NCI-H2171 treated with DMSO at 0.1 percent for 48 hours (cell line): ENCODE data around the gene ST6GAL1.
"Not testable (repeated sequence)": the region's sequence is repeated elsewhere in the genome, so short reads cannot be mapped to it uniquely, and the experiment has no call there.

Experiments used
- DNase-seq: peaks from one replicate; lab custom pipeline; 2025; lab: John Stamatoyannopoulos, UW

The ST6GAL1 gene

DNA sequence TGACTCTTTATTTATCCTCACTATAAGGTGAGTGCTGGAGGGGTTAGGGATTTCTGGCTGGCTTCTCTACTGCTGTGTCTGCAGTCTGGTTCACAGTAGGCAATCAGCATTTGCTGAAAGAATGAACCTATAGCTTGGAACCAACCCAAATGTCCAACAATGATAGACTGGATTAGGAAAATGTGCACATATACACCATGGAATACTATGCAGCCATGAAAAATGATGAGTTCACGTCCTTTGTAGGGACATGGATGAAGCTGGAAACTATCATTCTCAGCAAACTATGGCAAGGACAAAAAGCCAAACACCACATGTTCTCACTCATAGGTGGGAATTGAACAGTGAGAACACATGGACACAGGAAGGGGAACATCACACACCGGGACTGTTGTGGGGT, 93.0 kb downstream of the ST6GAL1 start:
- DNase-seq = not testable (repeated sequence)

DNA sequence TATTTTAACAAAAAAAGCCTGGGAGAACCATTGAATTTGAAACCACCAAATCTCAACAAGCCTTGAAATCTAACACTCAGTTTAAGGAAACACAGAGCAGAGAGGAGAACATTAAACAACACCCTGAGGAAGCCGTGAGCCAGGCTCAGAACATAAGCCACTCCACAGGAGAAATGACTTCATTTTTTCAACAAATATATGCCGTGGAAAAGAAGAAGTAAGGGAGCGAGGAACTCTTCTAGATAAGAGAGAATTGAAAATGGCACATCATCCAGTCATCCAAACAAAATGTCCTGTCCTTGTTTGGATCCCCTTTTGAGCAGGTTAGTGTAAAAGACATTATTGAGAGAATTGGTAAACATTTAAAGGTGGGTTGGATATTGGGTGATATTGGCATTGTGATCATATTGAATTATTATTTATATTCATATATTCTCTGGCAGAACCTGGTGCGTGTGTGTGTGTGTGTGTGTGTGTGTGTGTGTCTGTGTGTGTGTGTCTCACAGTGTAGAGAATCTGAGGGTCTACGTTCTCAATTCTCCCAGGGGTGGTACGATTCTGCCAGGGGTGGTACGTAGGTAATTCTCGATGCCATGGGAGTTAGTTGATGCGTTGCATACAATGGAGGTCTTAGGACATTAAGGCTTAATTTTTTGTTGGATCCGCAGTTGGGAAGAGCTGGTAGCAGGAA, 94.4 kb downstream of the ST6GAL1 start:
- no peak for DNase-seq

DNA sequence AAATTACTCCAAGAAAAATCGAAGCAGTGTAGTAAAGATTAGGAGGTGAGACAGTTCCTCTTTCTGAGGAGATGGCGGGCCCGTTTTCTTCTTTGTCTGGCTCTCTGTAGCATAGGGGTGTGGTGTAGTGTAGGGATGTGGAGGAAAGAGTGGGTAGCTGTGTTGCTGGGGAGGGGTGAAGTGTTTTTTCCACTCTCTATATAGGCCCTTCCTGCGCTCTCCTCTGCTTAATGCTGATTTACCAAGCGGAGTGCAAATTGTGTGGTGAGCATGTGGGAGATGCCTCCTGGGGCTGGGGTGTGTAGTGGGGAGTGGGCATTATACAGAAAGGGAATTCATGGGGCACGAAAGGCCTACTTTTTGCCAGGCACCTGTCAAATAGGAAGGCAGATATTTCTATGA, 94.9 kb downstream of the ST6GAL1 start:
- DNase-seq = no peak

DNA sequence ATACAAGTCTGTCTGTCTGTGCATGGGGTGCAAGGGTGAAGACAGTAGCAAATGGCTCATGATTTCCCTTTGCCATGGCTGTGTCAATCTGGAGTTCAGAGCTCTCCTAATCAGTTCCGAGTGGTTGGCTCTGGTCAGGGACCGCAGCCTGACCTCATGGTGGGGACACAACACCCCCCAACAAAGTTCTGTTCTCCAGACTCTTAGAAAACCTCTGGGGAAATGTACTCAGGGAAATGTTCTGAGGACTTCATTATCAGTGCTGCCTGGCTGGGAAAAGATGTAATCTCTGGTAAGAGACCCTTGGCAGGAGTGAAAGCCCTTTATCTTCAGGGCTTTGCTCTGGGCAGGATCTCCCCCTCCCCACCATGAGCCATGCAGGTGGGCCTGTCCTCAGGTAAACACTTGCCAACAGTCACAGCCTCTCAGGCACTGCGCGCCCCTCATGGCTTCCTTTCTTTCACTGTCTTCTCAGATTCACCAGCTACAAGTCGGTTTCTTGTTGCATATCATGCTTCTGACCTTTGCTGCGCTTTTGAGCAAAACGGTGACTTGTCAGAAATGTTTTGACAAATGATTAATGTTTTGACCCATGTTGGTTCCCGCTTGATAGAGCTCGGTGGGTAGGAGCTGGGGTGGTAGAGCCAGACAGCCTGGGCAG, 95.5 kb downstream of the ST6GAL1 start:
- no peak for DNase-seq

GRCh38 chr3:187026317-187026670, 96.0 kb downstream of the ST6GAL1 start:
- DNase-seq = no peak

GRCh38 chr3:187027531-187028278, 97.4 kb downstream of the ST6GAL1 start:
- DNase-seq = no peak

DNA sequence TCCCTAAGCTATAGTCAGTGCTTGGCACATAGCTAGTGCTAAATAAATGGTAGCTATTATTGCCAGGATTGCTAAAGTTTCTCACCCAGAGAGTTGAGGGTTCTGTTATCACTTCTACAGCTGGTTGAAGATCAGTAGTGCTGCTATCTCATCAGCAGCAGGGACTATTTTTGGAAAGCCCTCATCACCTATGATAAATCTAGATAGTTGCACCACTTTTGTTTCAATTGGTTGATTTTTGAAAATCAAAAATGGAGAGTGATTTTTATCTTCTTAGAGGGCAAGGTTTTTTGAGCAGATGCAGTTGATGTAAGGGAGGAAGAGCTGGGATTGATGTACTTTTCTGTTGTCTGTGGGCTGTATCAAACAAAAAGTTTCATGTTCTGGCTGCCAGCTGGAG, 101.6 kb downstream of the ST6GAL1 start:
- no peak for DNase-seq

- no peak for DNase-seq
These were observed 106.1 kb downstream of the ST6GAL1 start for GRCh38 chr3:187036394-187036793.

GRCh38 chr3:187039100-187039722, 108.9 kb downstream of the ST6GAL1 start:
- no peak for DNase-seq

DNA sequence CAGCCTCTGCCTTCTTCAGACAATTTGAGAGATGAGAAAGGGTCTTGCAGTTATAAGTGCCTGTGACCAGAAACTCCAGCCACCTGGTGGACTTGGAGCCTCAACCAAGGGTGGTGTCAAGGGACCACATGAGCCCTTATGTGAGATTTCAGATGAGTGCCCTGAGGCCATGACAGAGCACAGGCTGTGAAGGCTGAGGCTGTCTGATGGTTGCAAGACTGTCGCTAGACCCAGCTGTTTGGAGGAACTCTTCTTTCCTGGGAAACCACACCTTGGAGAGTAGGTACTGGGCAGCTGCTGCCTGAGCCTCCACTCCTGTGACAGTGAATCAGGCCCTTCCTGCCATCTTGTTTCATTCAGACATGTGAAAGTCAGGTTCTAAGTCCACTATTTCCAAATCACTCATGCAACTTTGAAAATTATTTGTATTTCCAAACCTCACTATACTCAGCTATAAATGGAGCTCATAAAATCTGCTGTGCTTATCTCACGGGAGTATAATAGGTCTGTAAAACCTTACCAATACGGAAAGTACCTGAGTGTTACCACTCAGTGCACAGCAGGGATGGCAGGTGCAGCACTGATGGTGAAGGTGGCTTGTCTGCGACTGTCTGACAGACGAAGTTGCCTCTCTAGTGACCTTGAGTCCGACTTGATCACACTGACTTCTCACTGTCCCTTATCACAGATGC, 109.5 kb downstream of the ST6GAL1 start:
- no peak for DNase-seq

DNA sequence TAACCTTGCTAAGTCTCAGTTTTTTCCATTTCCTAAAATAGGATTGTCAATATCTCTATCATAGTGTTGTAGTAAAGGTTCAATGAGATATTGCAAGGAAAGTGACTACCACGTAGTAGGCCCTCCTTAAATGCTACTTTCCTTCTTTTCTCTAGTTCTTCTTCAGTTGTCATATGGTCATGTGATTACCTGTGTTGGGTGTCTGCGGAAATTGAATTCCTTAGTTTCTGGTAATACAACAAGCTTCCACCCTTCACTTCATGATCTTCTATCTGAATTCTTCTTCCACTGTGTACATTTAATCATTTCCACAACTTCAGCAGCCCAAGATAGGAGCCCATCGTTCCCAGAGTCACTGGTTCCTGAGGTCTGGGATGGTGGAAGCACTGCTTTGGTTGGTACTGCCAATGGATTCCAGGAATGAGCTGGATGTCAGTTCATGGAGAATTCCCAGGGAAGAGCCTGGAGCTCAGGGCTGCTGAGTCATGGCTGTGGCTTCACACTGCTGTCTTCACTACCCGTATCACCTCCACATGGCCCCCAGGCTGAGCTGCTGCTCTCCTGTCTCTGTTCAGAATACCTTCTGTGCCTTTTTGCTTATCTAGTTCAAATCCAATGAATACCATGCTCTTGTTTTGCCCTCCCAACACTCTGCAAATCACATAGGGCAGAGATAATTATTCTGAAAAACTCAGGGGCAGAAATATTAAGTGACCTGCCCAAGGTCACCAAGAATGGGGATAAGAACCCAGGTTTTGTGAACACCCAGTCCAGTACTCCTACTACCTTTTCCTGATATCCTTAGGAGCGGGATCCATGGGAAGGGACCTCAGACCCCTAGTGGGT, 110.4 kb downstream of the ST6GAL1 start:
- no peak for DNase-seq

GRCh38 chr3:187041362-187042307, 111.3 kb downstream of the ST6GAL1 start:
- no peak for DNase-seq

- DNase-seq = no peak
These were observed 112.0 kb downstream of the ST6GAL1 start for GRCh38 chr3:187042346-187042745.

GRCh38 chr3:187042874-187043458, 112.6 kb downstream of the ST6GAL1 start:
- no peak for DNase-seq

GRCh38 chr3:187044206-187044605, 113.9 kb downstream of the ST6GAL1 start:
- no peak for DNase-seq

GRCh38 chr3:187044867-187045552, 114.7 kb downstream of the ST6GAL1 start:
- no peak for DNase-seq

DNA sequence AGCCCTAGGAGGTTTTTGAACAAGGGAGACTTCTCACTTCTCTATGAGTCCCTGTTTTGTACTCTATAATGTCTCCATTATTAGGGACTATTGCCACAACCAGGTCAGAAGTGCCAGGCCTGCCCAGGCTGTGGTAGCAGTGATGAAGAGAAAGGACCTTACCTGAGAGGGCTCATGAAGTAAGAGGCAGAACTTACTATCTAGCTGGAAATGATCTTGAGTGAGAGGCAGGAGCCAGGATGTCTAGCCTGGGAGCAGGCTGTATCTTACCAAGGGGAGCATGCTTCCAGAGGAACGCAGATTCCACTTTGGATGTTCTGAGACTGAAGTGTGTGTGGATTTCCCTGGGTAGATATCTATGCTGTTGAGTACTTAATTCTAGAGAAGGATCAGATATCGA, 115.7 kb downstream of the ST6GAL1 start:
- no peak for DNase-seq

DNA sequence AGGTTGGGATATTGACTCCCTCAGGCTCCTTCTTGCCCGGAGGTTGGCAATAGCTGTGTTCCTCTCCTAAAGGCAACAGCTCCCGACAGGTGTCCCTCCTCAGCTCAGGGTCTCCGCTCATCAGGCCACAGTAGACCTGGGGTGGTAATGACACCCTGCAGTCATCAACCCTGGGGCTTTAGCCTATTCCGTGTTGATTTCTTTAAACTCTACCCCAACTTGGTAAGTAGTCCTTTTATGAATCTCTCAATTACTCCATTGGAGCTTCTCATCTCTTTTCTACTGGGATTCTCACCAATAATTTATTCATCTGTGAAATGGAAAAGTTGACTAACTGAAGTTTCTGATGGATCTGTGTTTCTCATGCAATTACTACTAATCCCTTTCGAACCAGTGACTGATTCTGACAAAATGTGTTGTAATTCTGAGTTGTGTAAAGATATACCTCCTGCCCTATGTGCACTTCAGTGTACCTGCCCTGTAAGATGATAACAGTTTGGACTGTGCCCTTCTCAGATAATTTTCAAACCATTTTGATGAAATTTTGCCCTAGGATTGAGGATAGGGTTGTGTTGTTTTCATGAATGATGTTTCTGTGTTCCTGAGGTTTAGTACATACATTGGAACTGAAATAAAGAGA, 119.3 kb downstream of the ST6GAL1 start:
- no peak for DNase-seq

DNA sequence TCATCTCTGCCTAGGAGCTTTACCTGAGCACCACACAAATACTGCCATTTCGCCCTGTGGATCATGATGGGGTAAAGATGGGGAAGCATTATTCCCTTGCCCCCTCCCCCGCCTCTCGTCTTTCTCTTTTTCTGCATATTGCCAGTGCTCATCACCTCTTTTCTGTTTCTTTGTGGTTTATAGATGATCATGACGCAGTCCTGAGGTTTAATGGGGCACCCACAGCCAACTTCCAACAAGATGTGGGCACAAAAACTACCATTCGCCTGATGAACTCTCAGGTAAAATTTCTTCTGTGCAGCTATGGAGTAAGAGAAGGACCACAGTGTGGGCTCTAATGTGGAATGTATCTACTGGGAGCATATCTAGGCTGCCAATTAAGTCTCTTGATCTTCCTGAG, 120.7 kb downstream of the ST6GAL1 start:
- DNase-seq = no peak
